ENCODE measurements around the gene ACSL5.
"Not testable (repeated sequence)": the region's sequence is repeated elsewhere in the genome, so short reads cannot be mapped to it uniquely, and the experiment has no call there.

ACSL5 gene

GRCh38 chr10:112374724-112375541 is 1.0 kb downstream of the ACSL5 start:
- Histone ChIP-seq H3K27me3 (replicated peaks; ENCODE audit: control insufficient read depth, insufficient read depth, low read length) (no peaks in the 10 kb centered on the region), H3K36me3 (ENCODE audit: control insufficient read depth, insufficient read depth, low read length) (peaks cover 2% of the 10 kb centered on the region), H3K4me3 (replicated peaks; ENCODE audit: low read depth, low read length) (peak overlapping the region; percentile 76)
- no peak for TF ChIP-seq CTCF (IDR thresholded peaks at IDR 0.05; ENCODE audit: insufficient read depth, low read length, poor library complexity, severe bottlenecking)
- DNase-seq (ENCODE audit: extremely low read depth, insufficient read length): peak; percentile 46

GRCh38 chr10:112375721-112376395 is 1.9 kb downstream of the ACSL5 start:
- DNase-seq (ENCODE audit: extremely low read depth, insufficient read length): peak; percentile 77
- TF ChIP-seq CTCF (IDR thresholded peaks at IDR 0.05; ENCODE audit: insufficient read depth, low read length, poor library complexity, severe bottlenecking): no peak
- Histone ChIP-seq H3K4me3 (replicated peaks; ENCODE audit: low read depth, low read length) (peak overlapping the region; percentile 76), H3K36me3 (ENCODE audit: control insufficient read depth, insufficient read depth, low read length) (peaks cover 5% of the 10 kb centered on the region), H3K27me3 (replicated peaks; ENCODE audit: control insufficient read depth, insufficient read depth, low read length) (no peaks in the 10 kb centered on the region)

- H3K4me3 ChIP-seq (replicated peaks; ENCODE audit: low read depth, low read length): peak overlapping the region; percentile 76
- DNase-seq (ENCODE audit: extremely low read depth, insufficient read length): no peak
- H3K36me3 ChIP-seq (ENCODE audit: control insufficient read depth, insufficient read depth, low read length): peaks cover 5% of the 10 kb centered on the region
- no peaks in the 10 kb centered on the region for H3K27me3 ChIP-seq (replicated peaks; ENCODE audit: control insufficient read depth, insufficient read depth, low read length)
- no peak for TF ChIP-seq CTCF (IDR thresholded peaks at IDR 0.05; ENCODE audit: insufficient read depth, low read length, poor library complexity, severe bottlenecking)
These were observed 2.5 kb downstream of the ACSL5 start for GRCh38 chr10:112376396-112376790.

GRCh38 chr10:112377116-112377515 is 3.2 kb downstream of the ACSL5 start:
- peak overlapping the region; percentile 76 for H3K4me3 ChIP-seq (replicated peaks; ENCODE audit: low read depth, low read length)
- not testable (repeated sequence) for H3K27me3 ChIP-seq (replicated peaks; ENCODE audit: control insufficient read depth, insufficient read depth, low read length); H3K36me3 ChIP-seq (ENCODE audit: control insufficient read depth, insufficient read depth, low read length); DNase-seq (ENCODE audit: extremely low read depth, insufficient read length)

- Histone ChIP-seq H3K27me3 (replicated peaks; ENCODE audit: control insufficient read depth, insufficient read depth, low read length) (no peaks in the 10 kb centered on the region), H3K4me3 (replicated peaks; ENCODE audit: low read depth, low read length) (no peak overlapping the region), H3K36me3 (ENCODE audit: control insufficient read depth, insufficient read depth, low read length) (peaks cover 10% of the 10 kb centered on the region)
- TF ChIP-seq CTCF (IDR thresholded peaks at IDR 0.05; ENCODE audit: insufficient read depth, low read length, poor library complexity, severe bottlenecking): no peak
- DNase-seq (ENCODE audit: extremely low read depth, insufficient read length): no peak
These were observed 5.8 kb downstream of the ACSL5 start for GRCh38 chr10:112379635-112380296.
